ENCODE data around the gene USP4. TPM values are rescaled to one million over a fixed set of nuclear protein-coding genes. Genes with fewer than 3 reads are reported as not detected.
"Not testable (repeated sequence)": the region's sequence is repeated elsewhere in the genome, so short reads cannot be mapped to it uniquely, and the experiment has no call there.

The USP4 gene
- total RNA-seq, 1 experiment from 2014 or later, result 14.5 TPM

DNA sequence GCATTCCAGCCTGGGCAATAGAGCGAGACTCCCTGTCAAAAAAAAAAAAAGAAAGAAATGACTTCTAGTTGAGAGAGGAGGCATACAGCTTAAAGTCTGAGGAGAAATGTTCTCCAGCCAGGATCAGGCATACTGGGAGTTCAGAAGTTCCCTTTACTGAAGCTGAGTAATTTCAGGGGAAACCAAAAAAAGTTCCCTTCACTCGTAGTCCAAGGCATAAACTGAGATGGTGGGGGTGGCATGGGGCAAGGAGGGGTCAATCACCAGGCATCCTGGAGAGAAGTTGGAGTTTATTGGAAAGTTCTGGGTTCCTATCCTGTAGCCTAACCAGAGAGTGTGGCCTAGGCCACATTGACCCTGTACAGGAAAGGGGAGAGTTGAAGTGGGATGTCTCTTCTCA lies 12.4 kb upstream of the USP4 start:
- DNase-seq (ENCODE audit: low read depth), result no peak

- peak; percentile 45 for DNase-seq (ENCODE audit: low read depth)
Measured at GRCh38 chr3:49351521-49352011, 11.7 kb upstream of the USP4 start.

DNA sequence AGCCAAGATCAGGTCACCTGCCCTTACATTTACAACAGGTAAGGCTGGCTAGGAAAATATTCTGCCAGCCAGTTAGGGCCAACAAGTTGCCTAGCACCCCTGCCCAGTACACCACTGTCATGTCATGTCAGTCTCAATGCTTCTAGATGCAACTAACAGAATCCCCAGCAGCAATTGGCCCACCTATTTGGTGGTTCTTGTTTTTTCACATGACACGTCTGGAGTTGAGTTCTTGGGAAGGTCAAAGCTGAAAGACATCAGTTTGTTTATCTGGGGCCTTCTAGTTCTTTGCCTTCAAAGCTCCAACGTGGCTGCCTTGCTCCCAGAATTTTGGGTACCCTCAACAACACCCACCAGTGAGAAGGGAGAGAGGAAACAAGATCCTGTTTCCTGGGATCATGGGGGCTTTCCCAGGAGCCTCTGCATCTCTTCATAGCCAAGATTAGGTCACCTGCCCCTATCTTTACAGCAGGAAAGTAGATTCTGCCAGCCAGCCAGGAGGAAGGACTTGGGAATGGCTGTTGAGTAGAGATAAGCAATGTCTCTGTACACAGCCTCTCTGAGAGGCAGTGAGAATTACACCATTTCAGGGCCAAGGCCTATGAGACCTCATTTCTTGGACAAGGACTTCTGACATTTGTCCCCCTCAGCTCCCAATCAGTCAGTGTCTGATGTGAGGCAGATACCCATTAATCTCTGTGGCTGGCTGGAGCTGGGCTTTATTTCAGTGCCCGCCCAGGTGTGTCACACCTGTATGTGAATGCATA lies 9.7 kb upstream of the USP4 start:
- DNase-seq (ENCODE audit: low read depth), result no peak

- DNase-seq (ENCODE audit: low read depth), result not testable (repeated sequence)
Measured at GRCh38 chr3:49348361-49348760, 8.5 kb upstream of the USP4 start.

- DNase-seq (ENCODE audit: low read depth), result peak; percentile 40
Measured at GRCh38 chr3:49346797-49347251, 7.0 kb upstream of the USP4 start.

DNA sequence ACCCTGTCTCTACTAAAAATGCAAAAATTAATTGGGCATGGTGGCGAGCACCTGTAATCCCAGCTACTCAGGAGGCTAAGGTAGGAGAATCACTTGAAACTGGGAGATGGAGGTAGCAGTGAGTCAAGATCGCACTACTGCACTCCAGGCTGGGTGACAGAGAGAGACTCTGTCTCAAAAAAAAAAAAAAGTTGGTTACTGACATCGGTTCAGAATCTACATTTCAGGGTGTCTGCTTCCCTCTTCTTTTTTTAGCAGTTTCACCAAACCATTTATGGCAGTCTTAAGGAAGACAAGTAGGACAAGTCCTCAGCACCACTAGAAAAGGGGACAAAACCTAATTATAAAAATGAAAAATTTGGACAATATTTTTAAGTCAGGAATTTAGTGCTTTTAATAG lies 3.3 kb upstream of the USP4 start:
- DNase-seq (ENCODE audit: low read depth), result no peak

GRCh38 chr3:49341996-49342395 lies 2.1 kb upstream of the USP4 start:
- no peak for DNase-seq (ENCODE audit: low read depth)

GRCh38 chr3:49339581-49339940 lies 292 bp downstream of the USP4 start:
- DNase-seq (ENCODE audit: low read depth), result no peak

DNA sequence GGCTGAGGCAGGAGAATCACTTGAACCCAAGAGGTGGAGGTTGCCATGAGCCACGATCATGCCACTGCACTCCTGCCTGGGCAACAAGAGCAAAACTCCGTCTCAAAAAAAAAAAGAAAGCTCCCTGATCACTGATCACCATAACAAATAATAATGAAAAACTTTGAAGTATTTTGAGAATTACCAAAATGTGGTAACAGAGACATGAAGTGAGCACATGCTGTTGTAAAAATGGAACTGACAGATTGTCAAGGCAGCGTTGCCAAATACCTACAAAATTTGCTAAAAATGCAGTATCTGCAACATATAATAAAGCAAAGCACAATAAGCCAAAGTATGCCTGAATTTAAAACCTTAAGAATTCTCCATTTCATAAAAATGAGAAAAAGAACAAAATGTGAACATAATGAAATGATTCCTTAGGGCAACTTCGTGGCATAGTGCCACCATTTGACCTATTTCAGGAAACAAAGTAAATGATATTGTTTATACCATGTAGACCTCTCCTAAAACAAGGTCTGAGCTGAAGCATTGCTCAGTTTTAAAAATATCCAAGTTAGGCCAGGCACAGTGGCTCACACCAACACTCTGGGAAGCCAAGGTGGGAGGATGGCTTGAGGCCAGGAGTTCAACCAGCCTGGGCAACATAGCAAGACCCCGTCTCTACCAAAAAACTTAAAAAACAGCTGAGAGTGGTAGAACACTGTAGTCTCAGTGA lies 5.8 kb downstream of the USP4 start:
- DNase-seq (ENCODE audit: low read depth), result no peak

DNA sequence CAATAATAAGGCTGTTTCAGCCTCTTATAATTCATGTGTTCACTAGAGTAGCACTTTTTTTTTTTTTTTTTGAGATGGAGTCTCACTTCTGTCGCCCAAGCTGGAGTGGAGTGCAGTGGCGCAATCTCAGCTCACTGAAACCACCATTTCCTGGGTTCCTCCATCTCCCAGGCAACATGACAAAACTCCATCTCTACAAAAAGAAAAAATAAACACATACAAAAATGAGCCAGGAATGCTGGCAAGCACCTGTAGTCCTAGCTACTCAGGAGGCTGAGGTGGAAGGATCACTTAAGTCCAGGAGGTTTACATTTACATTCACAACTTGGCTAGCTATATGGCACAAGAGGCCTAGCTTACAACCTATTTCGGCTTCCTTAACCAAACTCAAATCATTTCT lies 6.8 kb downstream of the USP4 start:
- DNase-seq (ENCODE audit: low read depth), result no peak

DNA sequence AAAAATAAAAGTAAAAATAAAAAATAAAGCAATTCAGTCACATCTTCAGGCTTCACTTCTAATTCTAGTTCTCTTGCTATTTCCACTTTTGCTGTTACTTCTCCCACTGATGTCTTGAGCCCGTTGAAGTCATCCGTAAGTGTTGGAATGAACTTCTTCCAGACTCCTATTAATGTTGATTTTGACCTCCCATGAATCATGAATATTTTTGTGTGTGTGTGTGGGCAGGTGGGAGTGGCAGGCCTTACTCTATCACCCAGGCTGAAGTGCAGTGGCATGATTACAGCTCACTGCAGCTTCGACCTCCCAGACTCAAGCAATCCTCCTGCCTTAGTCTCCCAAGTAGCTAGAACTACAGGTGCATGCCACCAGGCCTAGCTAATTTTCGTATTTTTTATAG lies 10.7 kb downstream of the USP4 start:
- no peak for DNase-seq (ENCODE audit: low read depth)

DNA sequence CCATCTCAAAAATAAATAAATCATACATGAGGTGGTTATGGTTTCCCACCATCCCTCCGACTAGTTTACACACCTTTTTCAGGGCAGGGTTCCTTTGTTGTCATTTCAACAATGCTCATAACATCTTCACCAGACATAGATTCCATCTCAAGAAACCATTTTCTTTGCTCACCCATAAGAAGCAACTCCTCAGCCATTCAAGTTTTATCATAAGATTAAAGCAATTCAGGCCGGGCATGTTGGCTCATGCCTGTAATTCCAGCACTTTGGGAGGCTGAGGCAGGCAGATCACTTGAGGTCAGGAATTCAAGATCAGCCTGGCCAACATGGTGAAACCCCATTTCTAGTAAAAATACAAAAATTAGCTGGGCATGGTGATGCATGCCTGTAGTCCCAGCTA lies 11.5 kb downstream of the USP4 start:
- DNase-seq (ENCODE audit: low read depth), result not testable (repeated sequence)

DNA sequence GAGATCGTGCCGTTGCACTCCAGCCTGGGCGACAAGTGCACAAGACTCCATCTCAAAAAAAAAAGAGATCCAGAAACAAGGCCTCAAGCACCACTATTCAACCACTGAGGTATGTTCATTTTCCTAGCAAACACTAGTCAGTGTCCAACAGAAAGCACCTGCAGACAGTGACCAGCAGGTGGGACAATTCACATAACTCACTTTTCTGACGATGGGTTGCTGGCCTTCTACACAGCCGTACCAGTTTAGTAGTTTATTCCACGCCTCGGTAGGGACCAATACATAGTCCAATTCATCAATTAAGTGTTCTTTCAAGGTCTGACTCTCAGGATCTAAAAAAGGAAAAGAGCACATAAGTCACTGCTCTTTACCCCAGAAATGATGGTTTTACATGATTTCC lies 12.4 kb downstream of the USP4 start:
- DNase-seq (ENCODE audit: low read depth), result no peak

GRCh38 chr3:49324768-49325167 lies 15.1 kb downstream of the USP4 start:
- DNase-seq (ENCODE audit: low read depth), result no peak

DNA sequence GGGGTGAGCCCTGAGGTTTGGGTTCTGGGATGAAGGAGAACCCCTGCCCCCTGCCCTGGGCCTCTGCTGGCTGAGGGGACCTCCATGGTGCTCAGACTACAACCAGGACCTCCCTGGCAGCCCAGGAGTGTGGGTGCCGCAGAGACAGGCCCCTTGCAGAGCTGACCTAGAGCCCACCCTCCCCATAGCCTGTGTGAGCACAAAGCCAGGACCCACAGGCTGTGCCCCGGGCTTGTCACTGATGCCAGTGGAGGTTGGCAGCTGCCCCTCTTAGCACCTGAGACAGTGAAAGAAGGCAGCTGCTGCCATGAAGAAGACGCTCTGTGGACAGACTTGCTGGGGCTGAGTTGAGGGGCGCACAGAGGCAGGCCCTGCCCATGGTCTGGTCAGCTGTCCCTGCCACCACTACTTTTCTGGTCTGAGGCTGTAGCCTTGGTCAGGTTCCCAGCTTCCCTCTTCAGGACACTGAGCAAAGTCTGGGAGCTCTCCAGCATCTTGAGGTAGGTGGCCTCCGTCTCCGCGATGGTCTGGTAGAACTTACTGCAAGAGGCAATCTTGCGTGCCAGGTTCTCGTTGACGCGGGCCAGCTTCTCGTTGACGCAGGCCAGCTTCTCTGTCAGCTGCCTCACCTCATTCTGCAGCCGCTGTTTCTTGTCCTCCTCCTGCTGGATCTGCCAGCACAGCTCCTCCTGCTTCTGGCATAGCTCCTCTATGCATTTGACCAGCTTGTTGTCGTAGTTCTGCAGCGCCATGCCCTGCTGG lies 23.0 kb downstream of the USP4 start:
- no peak for DNase-seq (ENCODE audit: low read depth)

DNA sequence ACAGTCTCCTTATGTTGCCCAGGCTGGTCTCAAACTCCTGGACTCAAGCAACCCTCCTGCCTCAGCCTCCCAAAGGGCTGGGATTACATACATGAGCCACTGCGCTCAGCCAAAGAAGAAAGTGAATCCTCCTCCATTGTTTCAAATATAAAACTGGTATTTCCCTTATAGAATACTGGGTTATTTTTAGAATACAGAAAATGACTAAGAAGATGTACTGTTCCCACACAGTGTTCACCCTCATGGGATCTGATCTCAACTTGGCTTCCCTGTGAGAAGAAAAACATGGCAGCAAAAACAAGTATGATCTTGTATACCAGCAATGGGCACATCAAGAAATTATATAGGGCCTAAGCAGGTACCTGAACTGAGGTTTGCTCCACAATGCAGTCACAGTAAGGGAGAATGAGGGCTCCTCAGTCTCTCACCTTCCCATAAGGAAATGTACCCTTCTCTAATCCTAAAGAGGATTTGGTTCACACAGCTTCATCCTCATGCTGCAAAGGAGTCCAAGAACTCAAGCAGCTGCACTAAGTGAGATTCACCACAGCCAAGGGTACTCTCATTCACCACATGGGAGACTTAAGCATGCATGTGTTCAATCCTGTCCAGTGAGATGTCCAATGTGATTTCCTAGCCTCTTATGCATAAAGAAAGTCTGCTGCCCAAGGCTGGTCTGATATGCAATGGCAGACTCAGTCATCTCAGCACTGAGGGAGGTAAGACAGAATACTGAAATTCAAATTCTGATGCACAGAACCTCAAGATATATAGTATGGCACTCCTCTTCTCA lies 25.8 kb downstream of the USP4 start:
- no peak for DNase-seq (ENCODE audit: low read depth)

DNA sequence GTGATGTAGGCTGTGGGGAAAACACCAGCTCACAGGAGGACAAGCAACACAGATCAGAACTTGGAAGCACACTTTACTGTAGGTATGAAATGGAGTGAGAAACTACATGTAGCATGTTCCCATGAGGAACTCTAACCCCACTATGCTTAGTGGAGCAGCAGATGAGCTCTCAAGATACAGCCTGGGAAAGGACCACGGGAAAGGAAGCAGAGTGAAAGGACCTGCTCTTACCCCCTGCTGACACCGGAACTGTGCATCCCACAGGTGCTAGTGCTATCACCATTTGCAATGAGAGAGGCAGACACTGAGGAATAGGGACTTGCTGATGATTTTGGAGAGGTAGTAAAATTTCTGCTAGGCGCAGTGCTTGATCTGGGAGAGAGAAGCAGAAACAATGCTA lies 28.6 kb downstream of the USP4 start:
- no peak for DNase-seq (ENCODE audit: low read depth)

- no peak for DNase-seq (ENCODE audit: low read depth)
Measured at GRCh38 chr3:49310677-49311076, 29.2 kb downstream of the USP4 start.

DNA sequence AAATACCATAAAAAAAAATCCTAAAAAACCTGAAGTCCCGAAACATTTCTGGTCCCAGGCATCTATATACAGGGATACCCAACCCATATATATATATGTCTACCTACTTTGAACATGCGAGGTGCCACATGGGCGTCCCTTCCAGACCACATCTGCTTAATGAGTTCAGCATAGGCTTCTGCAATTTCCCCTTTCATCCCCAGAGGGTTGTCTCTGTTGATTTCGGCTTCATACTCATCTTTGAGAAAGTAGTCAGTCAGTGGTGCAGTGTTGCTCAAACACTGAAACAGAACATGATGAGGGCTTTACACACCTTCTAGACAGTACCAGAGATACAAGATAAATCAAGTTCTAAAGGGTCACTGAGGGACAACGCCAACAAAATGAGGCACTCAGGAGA lies 34.2 kb downstream of the USP4 start:
- DNase-seq (ENCODE audit: low read depth), result no peak

DNA sequence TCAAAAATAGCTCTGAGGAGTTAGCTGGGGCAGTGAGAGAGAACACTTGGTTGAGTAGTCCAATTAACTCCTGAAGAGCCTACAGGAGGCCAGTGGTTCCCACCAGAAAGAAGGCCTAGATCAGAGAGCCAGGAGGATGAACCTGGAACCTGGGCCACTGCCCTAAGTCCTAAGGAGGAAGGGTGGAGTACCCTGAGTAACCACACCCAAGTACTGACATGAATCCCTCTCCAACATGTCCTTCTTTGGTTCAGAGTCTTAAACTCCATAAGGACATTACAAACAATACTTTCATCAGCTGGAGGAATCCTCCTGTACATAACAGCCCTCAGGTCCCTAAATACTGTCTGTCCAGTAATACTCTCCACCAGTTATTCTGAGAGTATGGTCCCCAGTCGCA lies 37.2 kb downstream of the USP4 start:
- DNase-seq (ENCODE audit: low read depth), result no peak

DNA sequence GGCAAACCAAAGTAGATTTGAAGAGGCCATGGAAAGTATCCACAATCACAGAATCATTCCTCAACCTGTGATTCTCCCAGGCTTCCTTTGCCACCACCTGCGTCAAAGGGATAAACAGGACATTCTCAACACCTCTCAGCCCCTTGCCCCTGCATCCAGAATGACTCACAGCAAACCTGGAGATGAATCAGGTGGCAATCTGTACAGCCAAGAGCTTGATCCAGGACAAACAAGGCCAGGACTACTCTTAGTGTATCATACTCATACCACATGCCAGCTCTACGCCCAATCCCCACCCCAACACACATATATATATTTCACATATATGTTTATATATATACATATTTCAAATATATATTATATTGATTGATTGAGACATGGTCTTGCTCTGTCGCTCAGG lies 39.3 kb downstream of the USP4 start:
- DNase-seq (ENCODE audit: low read depth), result no peak

GRCh38 chr3:49298511-49298910 lies 41.3 kb downstream of the USP4 start:
- no peak for DNase-seq (ENCODE audit: low read depth)

Data from RPMI7951 (cell line).